WTC11 (cell line): ENCODE measurements around the gene CACNA2D3. TPM values are rescaled to one million over a fixed set of nuclear protein-coding genes. Genes with fewer than 3 reads are reported as not detected.

ENCODE experiments used
- ATAC-seq: fragments of 200-7000 bp; cut with Tn5 transposase; 2 replicates; pipeline ENCODE4 v1.10.0; 2021; ENCODE audit warnings: mild to moderate bottlenecking, moderate library complexity
- CTCF ChIA-PET: fragments of 300-600 bp; sonication (Branson Sonifier 250); formaldehyde crosslinking; loops from one replicate; lab custom pipeline; 2021; ENCODE audit warnings: antibody characterized with exemption; lab: Charles Lee
- POLR2A ChIA-PET: fragments of 350-600 bp; sonication (Branson Sonifier 250); formaldehyde crosslinking; loops from one replicate; lab custom pipeline; 2021; ENCODE audit warnings: antibody characterized with exemption; lab: Charles Lee
- DNase-seq: peaks from one replicate; pipeline ENCODE4 v3.0.0; 2021; ENCODE audit warnings: low spot score
- H3K27ac Mint-ChIP-seq: 2 replicates; pipeline ENCODE4 v1.8.0; 2021; ENCODE audit warnings: mixed read lengths
- H3K27me3 Mint-ChIP-seq: 2 replicates; pipeline ENCODE4 v1.8.0; 2021; ENCODE audit warnings: low read depth, mild to moderate bottlenecking, moderate library complexity, mixed read lengths
- H3K36me3 Mint-ChIP-seq: 2 replicates; pipeline ENCODE4 v1.8.0; 2021; ENCODE audit warnings: mixed read lengths
- H3K4me1 Mint-ChIP-seq: 2 replicates; pipeline ENCODE4 v1.8.0; 2022; ENCODE audit warnings: mixed read lengths
- H3K4me3 Mint-ChIP-seq: 2 replicates; pipeline ENCODE4 v1.8.0; 2021; ENCODE audit warnings: mild to moderate bottlenecking, moderate library complexity, mixed read lengths
- H3K9me3 Mint-ChIP-seq: 2 replicates; pipeline ENCODE4 v1.8.0; 2021; ENCODE audit warnings: mixed read lengths
- E2F5 ChIP-seq: sonication (generic); formaldehyde crosslinking; IDR thresholded peaks from 2 replicates; pipeline ENCODE4 v1.8.1; 2022; ENCODE audit warnings: mild to moderate bottlenecking, moderate library complexity, missing genetic modification reagents
- ESRRA ChIP-seq: sonication (generic); formaldehyde crosslinking; IDR thresholded peaks from 2 replicates; pipeline ENCODE4 v1.8.1; 2022; ENCODE audit warnings: mild to moderate bottlenecking, missing genetic modification reagents, borderline replicate concordance
- GRHL2 ChIP-seq: fragments of 250-450 bp; sonication (Bioruptor Pico); IDR thresholded peaks from 2 replicates; pipeline ENCODE4 v1.8.0; 2022; ENCODE audit warnings: mild to moderate bottlenecking, moderate library complexity; ENCODE audit not compliant: insufficient replicate concordance, severe bottlenecking
- GTF2I ChIP-seq: fragments of 250-450 bp; sonication (Bioruptor Pico); conservative IDR thresholded peaks from 2 replicates; pipeline ENCODE4 v1.4.0; 2021; ENCODE audit warnings: mild to moderate bottlenecking
- HMGXB4 ChIP-seq: sonication (generic); formaldehyde crosslinking; IDR thresholded peaks from 2 replicates; pipeline ENCODE4 v1.8.1; 2023; ENCODE audit warnings: mild to moderate bottlenecking, moderate library complexity, missing genetic modification reagents
- IRF1 ChIP-seq: sonication (generic); formaldehyde crosslinking; IDR thresholded peaks from 2 replicates; pipeline ENCODE4 v1.8.0; 2023; ENCODE audit warnings: missing genetic modification reagents
- IRF2 ChIP-seq: sonication (generic); formaldehyde crosslinking; IDR thresholded peaks from 2 replicates; pipeline ENCODE4 v1.8.0; 2022; ENCODE audit warnings: low read depth, missing genetic modification reagents, borderline replicate concordance
- KAT7 ChIP-seq: sonication (generic); formaldehyde crosslinking; IDR thresholded peaks from 2 replicates; pipeline ENCODE4 v1.8.1; 2023; ENCODE audit warnings: missing genetic modification reagents, mild to moderate bottlenecking, borderline replicate concordance
- PRDM15 ChIP-seq: sonication (generic); formaldehyde crosslinking; IDR thresholded peaks from 2 replicates; pipeline ENCODE4 v1.8.0; 2022; ENCODE audit warnings: missing genetic modification reagents
- SMAD4 ChIP-seq: sonication (generic); formaldehyde crosslinking; IDR thresholded peaks from 2 replicates; pipeline ENCODE4 v1.8.0; 2022; ENCODE audit warnings: mild to moderate bottlenecking, missing genetic modification reagents
- TCF7 ChIP-seq: sonication (generic); formaldehyde crosslinking; IDR thresholded peaks from 2 replicates; pipeline ENCODE4 v1.8.0; 2022; ENCODE audit warnings: mild to moderate bottlenecking, low read depth, missing genetic modification reagents, moderate library complexity
- TEAD1 ChIP-seq: sonication (generic); formaldehyde crosslinking; IDR thresholded peaks from 2 replicates; pipeline ENCODE4 v1.8.0; 2022; ENCODE audit warnings: mild to moderate bottlenecking, missing genetic modification reagents
- USF2 ChIP-seq: sonication (generic); formaldehyde crosslinking; IDR thresholded peaks from 2 replicates; pipeline ENCODE4 v1.8.1; 2023; ENCODE audit warnings: mild to moderate bottlenecking, missing genetic modification reagents, moderate library complexity
- ZMAT4 ChIP-seq: fragments of 250-450 bp; sonication (Bioruptor Pico); IDR thresholded peaks from 2 replicates; pipeline ENCODE4 v1.9.0; 2021; ENCODE audit warnings: mild to moderate bottlenecking
- ZNF281 ChIP-seq: sonication (generic); formaldehyde crosslinking; IDR thresholded peaks from 2 replicates; pipeline ENCODE4 v1.8.0; 2023; ENCODE audit warnings: mild to moderate bottlenecking, missing genetic modification reagents
- ZNF423 ChIP-seq: fragments of 250-450 bp; sonication (Bioruptor Pico); IDR thresholded peaks from 2 replicates; pipeline ENCODE4 v2.1.2; 2022; ENCODE audit warnings: mild to moderate bottlenecking, moderate library complexity
- ZNF671 ChIP-seq: fragments of 250-450 bp; sonication (Bioruptor Pico); IDR thresholded peaks from 2 replicates; pipeline ENCODE4 v1.8.0; 2021; ENCODE audit warnings: mild to moderate bottlenecking
- total RNA-seq: library from RNA; stranded (reverse); gene quantifications from 3 replicates; pipeline ENCODE4 v1.2.3, GENCODE V29; 2021

CACNA2D3 gene
- total RNA-seq, 1 experiment from 2014 or later = 5.0 TPM

- 0 out of 2 replicates have a peak, but pooled peaks cover 4% of the 10 kb centered on the region for H3K36me3 Mint-ChIP-seq
- no peak overlapping the region for H3K27ac Mint-ChIP-seq
- no peak overlapping the region for H3K4me3 Mint-ChIP-seq
- no peak for ATAC-seq
- POLR2A ChIA-PET = no interaction called here
- CTCF ChIA-PET = no interaction called here
- TF ChIP-seq IRF2 (CRISPR knock-in tag) = no peak
- no peak for TF ChIP-seq ZNF671 (CRISPR knock-in tag)
- TF ChIP-seq PRDM15 (CRISPR knock-in tag) = no peak
- DNase-seq = no peak
- H3K9me3 Mint-ChIP-seq = no peaks in the 10 kb centered on the region
- no peaks in the 10 kb centered on the region for H3K27me3 Mint-ChIP-seq
- H3K4me1 Mint-ChIP-seq = peaks cover 33% of the 10 kb centered on the region
These were observed 753.4 kb downstream of the CACNA2D3 start for GRCh38 chr3:54875596-54876268.

- H3K9me3 Mint-ChIP-seq = no peaks in the 10 kb centered on the region
- H3K27ac Mint-ChIP-seq = no peak overlapping the region
- ChIA-PET POLR2A (no interaction called here), CTCF (no interaction called here)
- no peaks in the 10 kb centered on the region for H3K27me3 Mint-ChIP-seq
- H3K36me3 Mint-ChIP-seq = 0 out of 2 replicates have a peak, but pooled peaks cover 6% of the 10 kb centered on the region
- ATAC-seq (no peak), DNase-seq (no peak)
- H3K4me3 Mint-ChIP-seq = no peak overlapping the region
- H3K4me1 Mint-ChIP-seq = peaks cover 33% of the 10 kb centered on the region
- TF ChIP-seq ESRRA (CRISPR knock-in tag) (no peak), SMAD4 (CRISPR knock-in tag) (no peak), KAT7 (CRISPR knock-in tag) (no peak), ZNF281 (CRISPR knock-in tag) (no peak), TCF7 (no peak), IRF1 (no peak), GTF2I (CRISPR knock-in tag) (no peak), HMGXB4 (CRISPR knock-in tag) (no peak), E2F5 (CRISPR knock-in tag) (no peak), ZNF423 (CRISPR knock-in tag) (no peak), PRDM15 (CRISPR knock-in tag) (no peak), USF2 (CRISPR knock-in tag) (no peak), GRHL2 (no peak), ZMAT4 (no peak), TEAD1 (CRISPR knock-in tag) (no peak)
These were observed 754.3 kb downstream of the CACNA2D3 start for GRCh38 chr3:54876694-54877093.
